ENCODE results near the gene TNIP2.
"Not testable (repeated sequence)": the region's sequence is repeated elsewhere in the genome, so short reads cannot be mapped to it uniquely, and the experiment has no call there.

Gene TNIP2

GRCh38 chr4:2789793-2790582 is 33.9 kb upstream of the TNIP2 start:
- Mint-ChIP-seq H3K27me3 (no peaks in the 10 kb centered on the region), H3K36me3 (ENCODE audit: low read depth) (peaks cover 18% of the 10 kb centered on the region), H3K27ac (peak overlapping the region; percentile 78), H3K4me3 (no peak overlapping the region), H3K4me1 (ENCODE audit: low read depth) (peaks cover 83% of the 10 kb centered on the region), H3K9me3 (no peaks in the 10 kb centered on the region)
- intact Hi-C loops (cut with micrococcal nuclease): no loop called here

- peaks cover 12% of the 10 kb centered on the region for H3K36me3 Mint-ChIP-seq (ENCODE audit: low read depth)
- H3K4me1 Mint-ChIP-seq (ENCODE audit: low read depth): peaks cover 79% of the 10 kb centered on the region
- H3K9me3 Mint-ChIP-seq: no peaks in the 10 kb centered on the region
- no peaks in the 10 kb centered on the region for H3K27me3 Mint-ChIP-seq
- peak overlapping the region; percentile 78 for H3K27ac Mint-ChIP-seq
- no peak overlapping the region for H3K4me3 Mint-ChIP-seq
- intact Hi-C loops (cut with micrococcal nuclease): no loop called here
Measured at GRCh38 chr4:2789351-2789750, 33.2 kb upstream of the TNIP2 start.

GRCh38 chr4:2788532-2789103 is 32.5 kb upstream of the TNIP2 start:
- peaks cover 5% of the 10 kb centered on the region for H3K36me3 Mint-ChIP-seq (ENCODE audit: low read depth)
- peaks cover 73% of the 10 kb centered on the region for H3K4me1 Mint-ChIP-seq (ENCODE audit: low read depth)
- H3K4me3 Mint-ChIP-seq: peak overlapping the region; percentile 13
- peak overlapping the region; percentile 78 for H3K27ac Mint-ChIP-seq
- no peaks in the 10 kb centered on the region for H3K27me3 Mint-ChIP-seq
- no peaks in the 10 kb centered on the region for H3K9me3 Mint-ChIP-seq
- intact Hi-C loops (cut with micrococcal nuclease): no loop called here

- Mint-ChIP-seq H3K9me3 (no peaks in the 10 kb centered on the region), H3K36me3 (ENCODE audit: low read depth) (no peaks in the 10 kb centered on the region), H3K27me3 (no peaks in the 10 kb centered on the region), H3K27ac (peak overlapping the region; percentile 78), H3K4me3 (peak overlapping the region; percentile 17), H3K4me1 (ENCODE audit: low read depth) (peaks cover 73% of the 10 kb centered on the region)
- intact Hi-C loops (cut with micrococcal nuclease): no loop called here
Measured at GRCh38 chr4:2788101-2788500, 32.0 kb upstream of the TNIP2 start.

GRCh38 chr4:2787230-2788100 is 31.3 kb upstream of the TNIP2 start:
- no peaks in the 10 kb centered on the region for H3K36me3 Mint-ChIP-seq (ENCODE audit: low read depth)
- peak overlapping the region; percentile 78 for H3K27ac Mint-ChIP-seq
- H3K4me3 Mint-ChIP-seq: peak overlapping the region; percentile 56
- H3K27me3 Mint-ChIP-seq: no peaks in the 10 kb centered on the region
- intact Hi-C loops (cut with micrococcal nuclease): no loop called here
- peaks cover 73% of the 10 kb centered on the region for H3K4me1 Mint-ChIP-seq (ENCODE audit: low read depth)
- H3K9me3 Mint-ChIP-seq: no peaks in the 10 kb centered on the region

- H3K27ac Mint-ChIP-seq: peak overlapping the region; percentile 78
- no peaks in the 10 kb centered on the region for H3K36me3 Mint-ChIP-seq (ENCODE audit: low read depth)
- peak overlapping the region; percentile 56 for H3K4me3 Mint-ChIP-seq
- intact Hi-C loops (cut with micrococcal nuclease): no loop called here
- H3K27me3 Mint-ChIP-seq: no peaks in the 10 kb centered on the region
- H3K9me3 Mint-ChIP-seq: peaks cover 6% of the 10 kb centered on the region
- H3K4me1 Mint-ChIP-seq (ENCODE audit: low read depth): peaks cover 66% of the 10 kb centered on the region
Measured at GRCh38 chr4:2786794-2787229, 30.7 kb upstream of the TNIP2 start.

GRCh38 chr4:2786152-2786671 is 30.1 kb upstream of the TNIP2 start:
- intact Hi-C loops (cut with micrococcal nuclease): no loop called here
- peaks cover 60% of the 10 kb centered on the region for H3K4me1 Mint-ChIP-seq (ENCODE audit: low read depth)
- peak overlapping the region; percentile 78 for H3K27ac Mint-ChIP-seq
- H3K36me3 Mint-ChIP-seq (ENCODE audit: low read depth): no peaks in the 10 kb centered on the region
- no peak overlapping the region for H3K4me3 Mint-ChIP-seq
- peaks cover 12% of the 10 kb centered on the region for H3K9me3 Mint-ChIP-seq
- no peaks in the 10 kb centered on the region for H3K27me3 Mint-ChIP-seq

GRCh38 chr4:2785613-2786012 is 29.5 kb upstream of the TNIP2 start:
- Mint-ChIP-seq H3K4me1 (ENCODE audit: low read depth) (peaks cover 54% of the 10 kb centered on the region), H3K36me3 (ENCODE audit: low read depth) (no peaks in the 10 kb centered on the region), H3K4me3 (no peak overlapping the region), H3K9me3 (peaks cover 17% of the 10 kb centered on the region), H3K27ac (peak overlapping the region; percentile 78), H3K27me3 (no peaks in the 10 kb centered on the region)
- intact Hi-C loops (cut with micrococcal nuclease): loop anchor here (2.0 kb wide), 1 partner anchor 15 kb away; no protein-coding TSS in a partner anchor

GRCh38 chr4:2783790-2784189 is 27.7 kb upstream of the TNIP2 start:
- H3K36me3 Mint-ChIP-seq (ENCODE audit: low read depth): no peaks in the 10 kb centered on the region
- intact Hi-C loops (cut with micrococcal nuclease): loop anchor here (2.0 kb wide), 1 partner anchor 13 kb away; no protein-coding TSS in a partner anchor

GRCh38 chr4:2781911-2782310 is 25.8 kb upstream of the TNIP2 start:
- peaks cover 17% of the 10 kb centered on the region for H3K9me3 Mint-ChIP-seq
- no peak overlapping the region for H3K27ac Mint-ChIP-seq
- intact Hi-C loops (cut with micrococcal nuclease): no loop called here

More at GRCh38 chr4:2783790-2784189, 27.7 kb upstream of the TNIP2 start:
- Mint-ChIP-seq H3K4me1 (ENCODE audit: low read depth) (peaks cover 36% of the 10 kb centered on the region), H3K27ac (no peak overlapping the region), H3K4me3 (no peak overlapping the region), H3K9me3 (peaks cover 17% of the 10 kb centered on the region), H3K27me3 (no peaks in the 10 kb centered on the region)

GRCh38 chr4:2780643-2781042 is 24.5 kb upstream of the TNIP2 start:
- peaks cover 17% of the 10 kb centered on the region for H3K9me3 Mint-ChIP-seq
- H3K4me3 Mint-ChIP-seq; H3K36me3 Mint-ChIP-seq (ENCODE audit: low read depth); H3K27ac Mint-ChIP-seq; intact Hi-C loops (cut with micrococcal nuclease); H3K4me1 Mint-ChIP-seq (ENCODE audit: low read depth); H3K27me3 Mint-ChIP-seq: not testable (repeated sequence)

More at GRCh38 chr4:2781911-2782310, 25.8 kb upstream of the TNIP2 start:
- no peak overlapping the region for H3K4me3 Mint-ChIP-seq
- H3K36me3 Mint-ChIP-seq (ENCODE audit: low read depth): no peaks in the 10 kb centered on the region
- peaks cover 17% of the 10 kb centered on the region for H3K4me1 Mint-ChIP-seq (ENCODE audit: low read depth)
- no peaks in the 10 kb centered on the region for H3K27me3 Mint-ChIP-seq

GRCh38 chr4:2771264-2771663 is 15.1 kb upstream of the TNIP2 start:
- intact Hi-C loops (cut with micrococcal nuclease): loop anchor here (2.0 to 5.0 kb wide), 2 partner anchors 14 to 46 kb away; no protein-coding TSS in a partner anchor
- peak overlapping the region; percentile 39 for H3K4me3 Mint-ChIP-seq
- H3K4me1 Mint-ChIP-seq (ENCODE audit: low read depth): peaks cover 39% of the 10 kb centered on the region
- no peaks in the 10 kb centered on the region for H3K36me3 Mint-ChIP-seq (ENCODE audit: low read depth)
- H3K27me3 Mint-ChIP-seq: no peaks in the 10 kb centered on the region
- H3K27ac Mint-ChIP-seq: peak overlapping the region; percentile 90
- no peaks in the 10 kb centered on the region for H3K9me3 Mint-ChIP-seq

GRCh38 chr4:2768921-2769336 is 12.8 kb upstream of the TNIP2 start:
- H3K9me3 Mint-ChIP-seq: no peaks in the 10 kb centered on the region
- H3K36me3 Mint-ChIP-seq (ENCODE audit: low read depth): no peaks in the 10 kb centered on the region
- H3K4me1 Mint-ChIP-seq (ENCODE audit: low read depth): peaks cover 39% of the 10 kb centered on the region
- intact Hi-C loops (cut with micrococcal nuclease): no loop called here
- H3K27ac Mint-ChIP-seq: peak overlapping the region; percentile 90
- no peak overlapping the region for H3K4me3 Mint-ChIP-seq
- no peaks in the 10 kb centered on the region for H3K27me3 Mint-ChIP-seq
